H9 (cell line): ENCODE data around the gene CORT. TPM values are rescaled to one million over a fixed set of nuclear protein-coding genes. Genes with fewer than 3 reads are reported as not detected.

Experiments used
- DNase-seq: peaks from one replicate; pipeline ENCODE4 v3.0.0-alpha.2; 2017
- H2AFZ ChIP-seq: one replicate; pipeline ENCODE4 v1.6.1; 2013; ENCODE audit warnings: mild to moderate bottlenecking, low read length, control low read depth, moderate library complexity
- H2AK5ac ChIP-seq: 2 replicates; pipeline ENCODE4 v1.6.1; 2013; ENCODE audit warnings: low read length, control low read depth, mixed read lengths; ENCODE audit not compliant: insufficient read length
- H2BK120ac ChIP-seq: one replicate; pipeline ENCODE4 v1.6.1; 2013; ENCODE audit warnings: low read depth, mild to moderate bottlenecking, low read length, control low read depth, inconsistent platforms; ENCODE audit not compliant: poor library complexity, severe bottlenecking
- H2BK12ac ChIP-seq: 2 replicates; pipeline ENCODE4 v1.6.1; 2013; ENCODE audit warnings: low read length, control low read depth, mixed read lengths, low read depth; ENCODE audit not compliant: insufficient read length
- H2BK15ac ChIP-seq: 2 replicates; pipeline ENCODE4 v1.6.1; 2013; ENCODE audit warnings: low read depth, low read length, control low read depth
- H2BK20ac ChIP-seq: one replicate; pipeline ENCODE4 v1.6.1; 2013; ENCODE audit warnings: low read depth, mild to moderate bottlenecking, low read length, control low read depth, inconsistent platforms; ENCODE audit not compliant: poor library complexity, severe bottlenecking
- H2BK5ac ChIP-seq: 2 replicates; pipeline ENCODE4 v1.6.1; 2013; ENCODE audit warnings: low read length, control low read depth, mixed read lengths; ENCODE audit not compliant: insufficient read length
- H3K14ac ChIP-seq: 2 replicates; pipeline ENCODE4 v1.6.1; 2013; ENCODE audit warnings: low read length, control low read depth; ENCODE audit not compliant: insufficient read depth
- H3K18ac ChIP-seq: 2 replicates; pipeline ENCODE4 v1.6.1; 2013; ENCODE audit warnings: low read depth, mild to moderate bottlenecking, mixed read lengths, low read length, control low read depth; ENCODE audit not compliant: insufficient read length
- H3K23ac ChIP-seq: 2 replicates; pipeline ENCODE4 v1.6.1; 2013; ENCODE audit warnings: low read length, control low read depth, mixed read lengths, low read depth; ENCODE audit not compliant: insufficient read length
- H3K23me2 ChIP-seq: 2 replicates; pipeline ENCODE4 v1.6.1; 2013; ENCODE audit warnings: low read depth, mild to moderate bottlenecking, mixed read lengths, low read length, control low read depth; ENCODE audit not compliant: insufficient read length, poor library complexity, severe bottlenecking
- H3K27ac ChIP-seq: 2 replicates; pipeline ENCODE4 v1.5.1; 2013; ENCODE audit warnings: low read length, control low read depth, mixed read lengths, low read depth; ENCODE audit not compliant: insufficient read length
- H3K27me3 ChIP-seq: 2 replicates; pipeline ENCODE4 v1.6.1; 2013; ENCODE audit warnings: low read length, control low read depth, inconsistent platforms; ENCODE audit not compliant: insufficient read depth
- H3K4ac ChIP-seq: 2 replicates; pipeline ENCODE4 v1.6.1; 2013; ENCODE audit warnings: low read depth, mild to moderate bottlenecking, control low read depth, inconsistent platforms, low read length, moderate library complexity
- H3K4me1 ChIP-seq: 2 replicates; pipeline ENCODE4 v1.6.1; 2013; ENCODE audit warnings: low read length, control low read depth, inconsistent platforms; ENCODE audit not compliant: insufficient read depth
- H3K4me2 ChIP-seq: 2 replicates; pipeline ENCODE4 v1.6.1; 2013; ENCODE audit warnings: low read length, control low read depth, mixed read lengths; ENCODE audit not compliant: insufficient read length, insufficient read depth
- H3K56ac ChIP-seq: 2 replicates; pipeline ENCODE4 v1.6.1; 2013; ENCODE audit warnings: low read depth, mild to moderate bottlenecking, mixed read lengths, low read length, control low read depth; ENCODE audit not compliant: insufficient read length
- H3K79me1 ChIP-seq: 2 replicates; pipeline ENCODE4 v1.6.1; 2013; ENCODE audit warnings: low read depth, mild to moderate bottlenecking, moderate library complexity, low read length, control low read depth, inconsistent platforms; ENCODE audit not compliant: insufficient read depth, poor library complexity, severe bottlenecking
- H3K79me2 ChIP-seq: 2 replicates; pipeline ENCODE4 v1.6.1; 2013; ENCODE audit warnings: low read length, control low read depth, inconsistent platforms; ENCODE audit not compliant: insufficient read depth
- H3K9ac ChIP-seq: 2 replicates; pipeline ENCODE4 v1.6.1; 2013; ENCODE audit warnings: low read length, control low read depth, mixed read lengths; ENCODE audit not compliant: insufficient read length; ENCODE audit errors: extremely low read depth
- H3K9me3 ChIP-seq: one replicate; pipeline ENCODE4 v1.6.1; 2013; ENCODE audit warnings: low read depth, low read length, inconsistent platforms; ENCODE audit not compliant: control insufficient read depth
- H3T11ph ChIP-seq: one replicate; pipeline ENCODE4 v1.6.1; 2013; ENCODE audit warnings: mild to moderate bottlenecking, low read length, control low read depth, inconsistent platforms
- H4K20me1 ChIP-seq: one replicate; pipeline ENCODE4 v1.6.1; 2013; ENCODE audit not compliant: control insufficient read depth, insufficient read length, insufficient read depth
- H4K5ac ChIP-seq: 2 replicates; pipeline ENCODE4 v1.6.1; 2013; ENCODE audit warnings: low read depth, mild to moderate bottlenecking, mixed read lengths, low read length, control low read depth; ENCODE audit not compliant: insufficient read length
- H4K8ac ChIP-seq: replicated peaks from 2 replicates; pipeline ENCODE4 v1.6.1; 2013; ENCODE audit warnings: low read length, control low read depth, mixed read lengths, low read depth; ENCODE audit not compliant: insufficient read length
- H4K91ac ChIP-seq: 2 replicates; pipeline ENCODE4 v1.6.1; 2013; ENCODE audit warnings: low read depth, mild to moderate bottlenecking, moderate library complexity, mixed read lengths, low read length, control low read depth; ENCODE audit not compliant: insufficient read length
- H3K27ac Mint-ChIP-seq, 3 experiments: 2 replicates in 2 of 3; 3 replicates in 1 of 3; pipeline ENCODE4 v1.8.0; 2020 to 2021; ENCODE audit warnings: mixed read lengths in 3 of 3, mild to moderate bottlenecking in 1 of 3, moderate library complexity in 1 of 3
- H3K27me3 Mint-ChIP-seq: 2 replicates; pipeline ENCODE4 v1.8.0; 2021; ENCODE audit warnings: low read depth, mild to moderate bottlenecking, moderate library complexity, mixed read lengths
- H3K36me3 Mint-ChIP-seq, 3 experiments: 2 replicates in 2 of 3; 3 replicates in 1 of 3; pipeline ENCODE4 v1.8.0; 2020 to 2021; ENCODE audit warnings: low read depth in 3 of 3, mixed read lengths in 3 of 3; ENCODE audit not compliant: insufficient read depth in 1 of 3
- H3K4me1 Mint-ChIP-seq, 2 experiments: 2 replicates each; pipeline ENCODE4 v1.8.0; 2020; ENCODE audit warnings: mixed read lengths in 2 of 2
- H3K4me3 Mint-ChIP-seq, 2 experiments: 2 replicates in 1 of 2; 3 replicates in 1 of 2; pipeline ENCODE4 v1.8.0; 2020 to 2021; ENCODE audit warnings: mild to moderate bottlenecking in 2 of 2, mixed read lengths in 2 of 2, moderate library complexity in 1 of 2
- H3K9me3 Mint-ChIP-seq, 2 experiments: 2 replicates in 1 of 2; 3 replicates in 1 of 2; pipeline ENCODE4 v1.8.0; 2020; ENCODE audit warnings: mild to moderate bottlenecking in 2 of 2, mixed read lengths in 2 of 2, moderate library complexity in 1 of 2
- CTCF ChIP-seq: fragments of 200-600 bp; sonication (generic); conservative IDR thresholded peaks from 3 replicates; pipeline ENCODE4 v1.8.0; 2021; ENCODE audit warnings: antibody characterized with exemption, mild to moderate bottlenecking
- WGBS: extraction: QIAGEN DNeasy Blood & Tissue Kit; methylation state at CpG from one replicate; pipeline ENCODE4 v1.1.7; 2013; ENCODE audit warnings: missing lambda C conversion rate, low lambda C conversion rate, mixed read lengths; ENCODE audit not compliant: insufficient read length; ENCODE audit errors: extremely low coverage; 5-methylcytosine and 5-hydroxymethylcytosine counted together
- total RNA-seq: library from RNA; stranded (reverse); gene quantifications from 2 replicates; pipeline ENCODE4 v1.2.1, GENCODE V29; 2021

The CORT gene
- total RNA-seq, 1 experiment from 2014 or later, result not detected

DNA sequence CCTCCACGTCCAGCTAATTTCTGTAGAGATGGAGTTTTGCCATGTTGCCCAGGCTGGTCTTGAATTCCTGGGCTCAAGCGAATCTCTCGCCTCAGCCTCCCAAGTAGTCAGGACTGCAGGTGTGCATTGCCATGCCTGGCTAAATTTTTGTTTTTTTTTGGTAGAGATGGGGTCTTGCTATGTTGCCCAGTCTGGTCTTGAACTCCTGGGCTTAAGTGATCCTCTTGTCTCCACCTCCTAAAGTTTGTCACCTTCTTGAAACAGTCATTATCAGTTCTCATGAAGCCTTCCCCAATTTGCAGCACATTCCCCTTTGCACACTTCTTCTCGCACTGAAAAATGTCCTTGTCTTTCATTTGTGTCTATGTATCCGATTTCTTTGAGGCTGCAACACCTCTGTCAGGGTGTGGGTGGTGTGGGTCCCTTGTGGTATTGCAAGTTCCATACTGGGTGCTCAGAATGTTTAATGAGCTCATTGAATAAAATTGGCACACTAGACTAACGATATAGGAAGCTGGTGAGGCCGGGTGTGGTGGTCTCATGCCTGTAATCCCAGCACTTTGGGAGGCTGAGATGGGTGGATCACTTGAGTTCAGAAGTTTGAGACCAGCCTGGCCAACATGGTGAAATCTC, 2.9 kb upstream of the CORT start:
- no peak overlapping the region for H2AK5ac ChIP-seq

More for the DNA sequence above, 2.9 kb upstream of the CORT start:
- Histone ChIP-seq H3K9ac (no peak overlapping the region), H3T11ph (no peak overlapping the region), H2BK12ac (no peak overlapping the region), H2BK120ac (no peak overlapping the region), H3K27me3 (no peaks in the 10 kb centered on the region), H3K23me2 (no peaks in the 10 kb centered on the region), H3K14ac (no peak overlapping the region), H3K4me1 (peaks cover 2% of the 10 kb centered on the region; the same call in 1 of the 2 replicates), H3K56ac (no peak overlapping the region), H3K27ac (no peak overlapping the region), H3K9me3 (no peaks in the 10 kb centered on the region), H2BK5ac (no peak overlapping the region), H3K23ac (no peak overlapping the region), H4K20me1 (no peaks in the 10 kb centered on the region), H3K4me2 (no peak overlapping the region), H4K5ac (no peak overlapping the region), H2AFZ (no peak overlapping the region), H3K4ac (no peak overlapping the region), H4K91ac (no peak overlapping the region), H2BK20ac (no peak overlapping the region), H2BK15ac (no peak overlapping the region), H4K8ac (no peak overlapping the region), H3K18ac (no peak overlapping the region), H3K79me2 (no peaks in the 10 kb centered on the region), H3K79me1 (no peaks in the 10 kb centered on the region)
- no peak for DNase-seq
- no peak overlapping the region for H3K4me3 Mint-ChIP-seq
- no CpG with 5 or more reads among the region's 7 CpGs for WGBS
- peaks cover 0 to 8% (median 0%) of the 10 kb centered on the region in 3 experiments; a peak in 3 of 7 replicates for H3K36me3 Mint-ChIP-seq
- no peak for TF ChIP-seq CTCF
- H3K4me1 Mint-ChIP-seq, result peaks cover 19 to 23% of the 10 kb centered on the region in 2 experiments
- no peaks in the 10 kb centered on the region for H3K27me3 Mint-ChIP-seq
- no peak overlapping the region for H3K27ac Mint-ChIP-seq
- H3K9me3 Mint-ChIP-seq, result no peaks in the 10 kb centered on the region
